Lower leg skin (tissue), 4 donors: ENCODE data around the gene SH3RF3. TPM values are rescaled to one million over a fixed set of nuclear protein-coding genes. Genes with fewer than 3 reads are reported as not detected.

Source experiments
- DNase-seq, 2 donors: peaks; one replicate each; pipeline ENCODE4 v3.0.0-alpha.2; 2019; ENCODE audit warnings: low spot score in 2 of 2
- H3K4me3 ChIP-seq: fragments of 200-600 bp; sonication (generic); 2 replicates; pipeline ENCODE4 v1.5.1; 2017; ENCODE audit warnings: mild to moderate bottlenecking, low read depth; ENCODE audit not compliant: poor library complexity, severe bottlenecking
- CTCF ChIP-seq, 3 donors: fragments of 450-650 bp; IDR thresholded peaks; one replicate each; pipeline ENCODE4 v1.5.1; 2016; ENCODE audit warnings: antibody characterized with exemption in 3 of 3, mild to moderate bottlenecking in 3 of 3, moderate library complexity in 2 of 3
- POLR2A ChIP-seq, 2 donors: fragments of 450-650 bp; IDR thresholded peaks; one replicate each; pipeline ENCODE4 v1.6.1; 2016 to 2017; ENCODE audit warnings: antibody characterized with exemption in 2 of 2, mild to moderate bottlenecking in 1 of 2, moderate library complexity in 1 of 2
- WGBS, 2 donors: methylation state at CpG; one replicate each; pipeline ENCODE4 v1.1.5; 2018; 5-methylcytosine and 5-hydroxymethylcytosine counted together
- intact Hi-C: fragments of 100-400 bp; cut with DNase I; formaldehyde crosslinking; loops from one replicate; pipeline ENCODE4 v1.15.0; 2023; ENCODE audit warnings: low total_unique reads
- total RNA-seq, 4 donors: library from RNA; depleted of rRNA; stranded (reverse); fragments of >200 nt; gene quantifications; one replicate each; pipeline ENCODE4 v1.1.0, GENCODE V29; 2016

Gene SH3RF3
- total RNA-seq, 4 donors from 2014 or later = 1.9 to 7.4 (median 3.2) TPM

GRCh38 chr2:109139002-109139401, 10.0 kb downstream of the SH3RF3 start:
- intact Hi-C loops = no loop called here
- DNase-seq = no peak
- 85 to 94% methylated on average over 4 of the region's 4 CpGs for WGBS, 2 donors
- TF ChIP-seq CTCF (IDR thresholded peaks at IDR 0.05) (no peak), POLR2A (IDR thresholded peaks at IDR 0.05) (no peak)
- no peak overlapping the region for H3K4me3 ChIP-seq

- DNase-seq = no peak
- intact Hi-C loops = no loop called here
- no peak overlapping the region for H3K4me3 ChIP-seq
- 88 to 90% methylated on average over 10 of the region's 10 CpGs for WGBS, 2 donors
- TF ChIP-seq CTCF (IDR thresholded peaks at IDR 0.05) = no peak
- TF ChIP-seq POLR2A (IDR thresholded peaks at IDR 0.05) = no peak
These were observed 10.9 kb downstream of the SH3RF3 start for GRCh38 chr2:109139865-109140396.

GRCh38 chr2:109141006-109141600, 12.1 kb downstream of the SH3RF3 start:
- intact Hi-C loops = no loop called here
- no peak for DNase-seq
- WGBS, 2 donors = 92 to 94% methylated on average over 11 to 12 of the region's 12 CpGs
- no peak overlapping the region for H3K4me3 ChIP-seq
- TF ChIP-seq POLR2A (IDR thresholded peaks at IDR 0.05) (no peak), CTCF (IDR thresholded peaks at IDR 0.05) (no peak)

- 85 to 96% methylated on average over 8 of the region's 8 CpGs for WGBS, 2 donors
- no peak overlapping the region for H3K4me3 ChIP-seq
- intact Hi-C loops = no loop called here
- DNase-seq = no peak
- no peak for TF ChIP-seq POLR2A (IDR thresholded peaks at IDR 0.05)
- TF ChIP-seq CTCF (IDR thresholded peaks at IDR 0.05) = no peak
These were observed 12.8 kb downstream of the SH3RF3 start for GRCh38 chr2:109141727-109142283.

GRCh38 chr2:109142416-109143210, 13.6 kb downstream of the SH3RF3 start:
- whole genome bisulfite sequencing, 2 donors = 91 to 93% methylated on average over 16 of the region's 16 CpGs
- DNase-seq = no peak
- no peak for TF ChIP-seq CTCF (IDR thresholded peaks at IDR 0.05)
- TF ChIP-seq POLR2A (IDR thresholded peaks at IDR 0.05) = no peak
- H3K4me3 ChIP-seq = no peak overlapping the region
- intact Hi-C loops = no loop called here
